HG03457 (cell line): ENCODE results near the gene PLEKHH1.

Source experiments
- ATAC-seq: cut with Tn5 transposase; IDR thresholded peaks from one replicate; pipeline ENCODE4 v1.9.1; 2021; ENCODE audit warnings: moderate number of reproducible peaks; ENCODE audit not compliant: unreplicated experiment

PLEKHH1 gene

DNA sequence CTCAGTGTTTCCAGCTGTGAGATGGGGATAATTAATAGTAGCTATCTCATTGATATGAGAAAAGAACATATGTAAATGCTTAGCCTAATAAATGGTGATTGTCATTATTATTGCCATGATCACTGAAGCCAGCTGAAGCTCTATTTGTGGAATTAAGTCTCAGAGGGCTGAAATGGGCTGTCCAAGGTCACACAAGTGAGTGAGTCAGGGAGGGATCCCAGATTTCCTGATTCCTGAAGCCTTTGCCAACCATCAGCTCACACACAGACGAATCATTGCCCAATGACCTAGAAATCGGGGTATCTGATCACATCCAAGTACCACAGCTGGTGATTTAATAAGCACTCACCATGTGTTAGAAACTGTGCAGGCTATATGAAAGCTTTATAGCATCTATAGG is 23.0 kb upstream of the PLEKHH1 start:
- ATAC-seq = no peak

- ATAC-seq = no peak
Measured at GRCh38 chr14:67510836-67511235, 22.3 kb upstream of the PLEKHH1 start.

GRCh38 chr14:67512463-67513310 is 20.4 kb upstream of the PLEKHH1 start:
- ATAC-seq = no peak

DNA sequence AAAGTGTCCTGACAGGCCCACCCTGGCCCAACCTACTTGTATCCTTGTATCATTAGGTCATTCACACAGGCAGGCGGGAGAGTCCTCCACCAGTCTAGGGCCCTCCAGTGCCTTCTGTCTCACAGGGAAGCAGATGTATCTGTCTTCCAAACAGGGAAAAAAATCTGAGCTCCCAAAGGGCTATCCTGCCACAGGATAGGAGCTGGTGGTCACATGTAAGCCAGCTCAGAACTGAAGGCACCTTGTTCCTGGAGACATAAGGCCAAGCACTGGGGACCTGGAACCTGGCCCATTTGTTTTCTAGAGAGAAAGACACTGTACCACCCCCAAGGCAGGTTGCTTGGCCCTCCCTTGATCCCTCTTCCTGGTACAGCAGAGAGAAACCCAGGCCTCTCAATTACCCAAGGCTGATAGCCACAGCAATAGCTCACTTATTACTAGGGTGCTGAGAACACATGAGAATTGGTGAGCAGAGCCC is 19.4 kb upstream of the PLEKHH1 start:
- no peak for ATAC-seq

GRCh38 chr14:67514203-67514607 is 18.9 kb upstream of the PLEKHH1 start:
- no peak for ATAC-seq

DNA sequence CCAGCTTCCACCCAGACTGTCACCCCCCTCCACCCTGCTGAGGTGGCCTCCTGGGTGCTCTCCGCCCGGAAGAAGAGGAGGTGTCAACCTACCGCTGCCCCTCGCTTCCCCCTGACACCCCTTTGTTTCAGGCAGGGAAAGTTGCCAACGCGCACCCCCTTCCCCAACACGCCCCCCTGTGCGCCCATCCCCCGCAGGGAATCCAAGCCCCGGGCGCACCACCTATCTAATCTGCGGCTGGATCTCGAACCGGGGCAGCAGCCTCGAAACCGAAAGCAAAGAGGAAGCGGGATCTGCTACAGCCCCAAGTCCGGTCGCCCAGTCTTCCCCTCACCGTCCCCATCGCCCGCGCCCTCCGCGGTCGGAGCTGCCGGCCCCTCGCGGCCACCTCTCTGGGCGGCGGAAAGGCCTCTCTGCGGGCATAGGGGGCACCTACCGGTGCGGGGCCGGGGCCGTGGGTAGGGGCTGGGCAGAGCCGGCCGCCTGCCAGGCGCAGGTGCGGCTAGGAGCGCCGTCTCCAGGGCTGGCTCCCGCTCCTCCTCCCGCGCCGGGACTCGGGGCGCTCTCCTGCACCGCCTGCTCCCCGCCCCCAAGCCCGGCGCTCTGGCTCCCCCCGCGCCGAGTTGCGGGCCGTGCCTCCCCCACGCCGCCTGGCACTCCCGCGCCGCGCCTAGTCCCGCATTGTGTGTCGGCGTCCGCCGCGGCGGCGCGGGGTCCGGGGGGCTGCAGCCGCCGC is 18.3 kb upstream of the PLEKHH1 start:
- no peak for ATAC-seq

GRCh38 chr14:67515386-67516079 is 17.6 kb upstream of the PLEKHH1 start:
- no peak for ATAC-seq

DNA sequence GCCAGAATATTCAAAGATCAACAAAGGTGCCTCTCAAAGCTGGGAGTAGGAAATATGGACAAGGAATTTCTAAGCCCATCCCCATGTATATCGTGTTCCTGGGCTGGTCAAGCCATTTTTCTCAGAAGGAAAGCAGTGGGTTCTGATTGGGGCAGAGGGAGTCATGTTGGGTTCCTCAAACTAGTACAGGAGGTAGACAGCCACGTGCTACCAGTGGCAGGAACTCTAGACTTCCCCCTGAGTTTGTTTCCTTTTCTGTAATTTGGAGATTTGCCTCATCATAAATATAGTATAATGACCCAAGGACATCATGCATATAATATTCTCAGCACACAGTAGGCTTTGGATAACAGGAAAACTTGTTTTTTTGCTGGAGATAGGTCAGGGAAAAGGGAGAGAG is 16.4 kb upstream of the PLEKHH1 start:
- ATAC-seq = no peak

DNA sequence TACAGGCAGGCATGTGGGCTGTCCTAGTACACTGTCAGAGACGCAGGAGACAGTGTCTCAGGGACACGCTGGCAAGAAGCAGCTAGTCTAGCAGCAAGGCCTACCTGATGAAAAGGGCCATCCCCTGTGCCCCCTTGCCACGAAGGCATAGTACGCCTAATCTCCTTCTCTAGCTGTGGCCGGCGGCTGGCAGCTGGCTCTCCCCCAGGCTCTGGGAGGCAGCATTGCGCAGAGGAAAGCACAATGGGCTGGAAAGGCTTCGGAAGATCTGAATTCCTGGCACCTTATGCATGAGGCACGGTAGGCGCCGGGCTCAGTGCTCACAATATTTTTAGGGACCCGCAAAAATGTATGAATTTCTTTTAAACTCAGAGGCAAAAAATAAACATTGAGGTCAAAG is 16.0 kb upstream of the PLEKHH1 start:
- no peak for ATAC-seq

GRCh38 chr14:67519406-67519805 is 13.7 kb upstream of the PLEKHH1 start:
- ATAC-seq = no peak

- no peak for ATAC-seq
Measured at GRCh38 chr14:67520482-67520881, 12.6 kb upstream of the PLEKHH1 start.

GRCh38 chr14:67522270-67522669 is 10.8 kb upstream of the PLEKHH1 start:
- no peak for ATAC-seq

- ATAC-seq = no peak
Measured at GRCh38 chr14:67523764-67524633, 9.1 kb upstream of the PLEKHH1 start.

DNA sequence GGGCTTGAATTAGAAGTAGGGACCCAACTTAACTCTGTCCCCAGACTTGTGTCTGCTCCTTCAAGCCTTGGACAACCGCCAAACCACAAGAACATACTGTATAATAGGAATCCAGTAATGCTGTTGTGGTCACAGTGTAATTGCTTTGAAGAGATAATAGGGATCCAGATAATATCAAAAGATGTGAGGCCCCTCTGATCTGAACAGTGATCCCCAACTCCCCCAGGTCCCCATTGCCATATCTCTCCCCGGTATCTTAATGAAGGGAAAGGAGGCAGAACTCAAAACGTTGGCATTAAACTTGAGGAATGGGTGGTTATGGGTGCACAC is 8.5 kb upstream of the PLEKHH1 start:
- no peak for ATAC-seq

DNA sequence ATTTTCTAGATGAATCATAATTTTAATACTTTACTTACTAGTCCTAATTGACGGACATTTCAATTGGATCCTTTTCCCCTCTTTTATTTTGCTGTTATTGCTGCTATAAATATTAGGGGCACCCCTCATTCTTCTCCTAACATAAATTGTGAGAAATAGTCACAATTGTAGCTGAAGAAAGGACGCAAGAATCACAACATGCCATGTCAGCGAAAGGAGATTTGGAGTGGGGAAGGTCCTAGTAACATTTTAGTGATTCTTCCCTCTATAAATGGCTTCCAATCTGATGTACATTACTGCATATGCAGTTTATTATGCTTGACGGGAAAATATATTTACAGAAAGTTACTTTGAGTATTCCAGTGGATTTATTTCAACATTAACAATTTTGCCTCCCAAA is 7.7 kb upstream of the PLEKHH1 start:
- no peak for ATAC-seq

GRCh38 chr14:67526181-67526580 is 6.9 kb upstream of the PLEKHH1 start:
- ATAC-seq = no peak

GRCh38 chr14:67526676-67527459 is 6.2 kb upstream of the PLEKHH1 start:
- no peak for ATAC-seq

DNA sequence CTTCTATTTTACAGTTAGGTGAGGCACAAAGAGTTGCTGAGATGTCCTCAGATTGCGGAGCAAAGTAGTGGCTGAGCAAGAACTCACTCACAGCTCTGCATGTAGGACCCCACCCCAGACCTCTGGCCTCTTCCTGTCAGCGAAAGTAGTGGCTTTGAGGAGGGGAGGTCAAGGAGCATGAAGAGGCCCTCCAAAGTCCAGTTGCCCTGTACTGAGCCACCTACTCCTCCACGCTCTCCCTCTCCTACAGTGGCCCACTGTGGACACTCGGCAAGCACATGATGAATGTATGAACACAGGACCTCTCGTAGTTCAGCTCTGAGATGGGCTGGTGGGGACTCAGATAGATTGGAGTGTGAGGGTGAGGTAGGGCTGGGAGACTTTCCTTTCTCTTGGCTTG is 5.3 kb upstream of the PLEKHH1 start:
- ATAC-seq = no peak

DNA sequence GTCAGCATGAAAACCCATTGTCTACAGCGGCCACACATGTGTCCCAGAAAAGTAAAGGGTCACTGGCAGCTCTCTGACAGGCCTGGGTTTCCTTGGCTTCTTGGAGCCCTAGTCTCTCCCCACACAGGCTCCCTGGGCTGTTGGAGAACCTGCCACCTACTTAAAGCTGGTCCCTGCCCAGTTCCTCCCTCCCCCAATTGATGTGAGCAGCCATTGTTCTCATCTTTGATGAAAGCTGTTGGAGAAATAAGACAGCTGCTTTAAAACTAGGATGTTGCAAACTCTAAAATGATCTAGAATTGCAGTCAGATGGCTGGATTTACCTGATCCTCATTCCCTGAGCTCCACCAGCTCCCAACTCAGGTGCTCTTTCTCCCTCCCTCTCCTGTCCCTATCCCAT is 4.8 kb upstream of the PLEKHH1 start:
- ATAC-seq = no peak
